OCI-LY3 (cell line): ENCODE results near the gene KCNH3.

ENCODE experiments used
- H2AFZ ChIP-seq: fragments of 200-600, 300-600 bp; shearing (Covaris generic); 2 replicates; pipeline ENCODE4 v1.6.0; 2014; ENCODE audit warnings: antibody characterized with exemption, low read depth, low read length
- H3K27ac ChIP-seq: fragments of 200-600, 300-600 bp; sonication (generic); 2 replicates; pipeline ENCODE4 v1.5.1; 2014; ENCODE audit warnings: mild to moderate bottlenecking, low read length, moderate library complexity, mixed read lengths
- H3K27me3 ChIP-seq: fragments of 200-600, 300-600 bp; sonication (generic); 2 replicates; pipeline ENCODE4 v1.6.1; 2014; ENCODE audit warnings: low read depth, low read length, mixed read lengths
- H3K36me3 ChIP-seq: fragments of 200-600, 300-600 bp; sonication (generic); replicated peaks from 2 replicates; pipeline ENCODE3; 2014; ENCODE audit warnings: low read depth, low read length, mixed read lengths
- H3K4me1 ChIP-seq: fragments of 300-600, 200-600 bp; sonication (generic); 2 replicates; pipeline ENCODE4 v1.6.1; 2014; ENCODE audit warnings: low read length, mixed read lengths
- H3K4me2 ChIP-seq: fragments of 200-600, 300-600 bp; sonication (generic); 2 replicates; pipeline ENCODE4 v1.6.1; 2014; ENCODE audit warnings: low read length, mixed read lengths
- H3K4me3 ChIP-seq: fragments of 300-600, 200-600 bp; sonication (generic); 2 replicates; pipeline ENCODE4 v1.5.1; 2014; ENCODE audit warnings: antibody characterized with exemption, mild to moderate bottlenecking, low read length, moderate library complexity
- H3K79me2 ChIP-seq: fragments of 300-600, 200-600 bp; shearing (Covaris generic); 2 replicates; pipeline ENCODE4 v1.6.1; 2014; ENCODE audit warnings: mild to moderate bottlenecking, low read length, mixed read lengths
- H3K9ac ChIP-seq: fragments of 300-600, 200-600 bp; shearing (Covaris generic); 2 replicates; pipeline ENCODE4 v1.6.0; 2014; ENCODE audit warnings: mild to moderate bottlenecking, low read length, moderate library complexity
- H3K9me3 ChIP-seq: fragments of 200-600, 300-600 bp; shearing (Covaris generic); 2 replicates; pipeline ENCODE4 v1.6.1; 2014; ENCODE audit warnings: low read length, mixed read lengths; ENCODE audit not compliant: insufficient read depth
- H4K20me1 ChIP-seq: fragments of 200-600, 300-600 bp; sonication (generic); 2 replicates; pipeline ENCODE4 v1.6.1; 2016; ENCODE audit warnings: low read length, mixed read lengths; ENCODE audit not compliant: insufficient read depth
- CTCF ChIP-seq: fragments of 200-600, 300-600 bp; sonication (generic); IDR thresholded peaks from 2 replicates; pipeline ENCODE4 v1.5.1; 2014; ENCODE audit warnings: antibody characterized with exemption, low read length, low read depth
- EZH2phosphoT487 ChIP-seq: fragments of 200-600 bp; shearing (Covaris generic); IDR thresholded peaks from 2 replicates; pipeline ENCODE4 v1.6.1; 2018; ENCODE audit warnings: antibody characterized with exemption, mixed run types, low read depth

KCNH3 gene

GRCh38 chr12:49560695-49561094 is 21.9 kb downstream of the KCNH3 start:
- Histone ChIP-seq H3K9me3 (no peaks in the 10 kb centered on the region), H3K4me3 (no peak overlapping the region), H3K79me2 (no peaks in the 10 kb centered on the region; the same call in 1 of the 2 replicates), H3K9ac (no peak overlapping the region), H3K27ac (no peak overlapping the region), H3K4me1 (no peaks in the 10 kb centered on the region), H3K36me3 (peaks cover 37% of the 10 kb centered on the region), H2AFZ (no peak overlapping the region), H3K27me3 (no peaks in the 10 kb centered on the region), H4K20me1 (no peaks in the 10 kb centered on the region), H3K4me2 (no peak overlapping the region)
- TF ChIP-seq EZH2phosphoT487 (no peak), CTCF (no peak)

DNA sequence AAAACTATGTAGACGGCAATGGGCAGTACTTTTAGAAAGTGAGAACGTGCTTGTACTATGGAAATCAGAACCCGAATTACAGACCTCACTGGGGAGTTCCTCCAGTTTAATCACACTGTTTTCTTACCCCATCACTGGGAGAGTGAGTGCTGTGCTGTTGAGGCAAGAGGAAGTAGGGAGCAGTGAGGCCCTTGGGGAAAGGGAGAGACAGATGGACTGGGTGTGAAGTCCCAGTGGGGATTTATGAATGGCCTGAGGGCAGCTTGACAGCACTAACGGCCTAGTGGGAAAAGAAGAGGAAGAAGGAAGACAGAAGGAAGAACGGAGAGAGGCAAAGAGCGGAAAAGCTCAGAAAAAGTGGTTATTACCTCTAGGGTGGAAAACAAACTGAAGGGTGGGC is 23.4 kb downstream of the KCNH3 start:
- H3K9me3 ChIP-seq, result no peaks in the 10 kb centered on the region
- peaks cover 11% of the 10 kb centered on the region for H3K79me2 ChIP-seq
- no peak overlapping the region for H3K27ac ChIP-seq
- TF ChIP-seq EZH2phosphoT487 (no peak), CTCF (no peak)
- no peaks in the 10 kb centered on the region for H4K20me1 ChIP-seq
- H3K9ac ChIP-seq, result no peak overlapping the region
- H3K27me3 ChIP-seq, result no peaks in the 10 kb centered on the region
- no peak overlapping the region for H3K4me2 ChIP-seq
- peaks cover 37% of the 10 kb centered on the region for H3K36me3 ChIP-seq
- no peak overlapping the region for H3K4me3 ChIP-seq
- H3K4me1 ChIP-seq, result peaks cover 6% of the 10 kb centered on the region
- H2AFZ ChIP-seq, result no peak overlapping the region

DNA sequence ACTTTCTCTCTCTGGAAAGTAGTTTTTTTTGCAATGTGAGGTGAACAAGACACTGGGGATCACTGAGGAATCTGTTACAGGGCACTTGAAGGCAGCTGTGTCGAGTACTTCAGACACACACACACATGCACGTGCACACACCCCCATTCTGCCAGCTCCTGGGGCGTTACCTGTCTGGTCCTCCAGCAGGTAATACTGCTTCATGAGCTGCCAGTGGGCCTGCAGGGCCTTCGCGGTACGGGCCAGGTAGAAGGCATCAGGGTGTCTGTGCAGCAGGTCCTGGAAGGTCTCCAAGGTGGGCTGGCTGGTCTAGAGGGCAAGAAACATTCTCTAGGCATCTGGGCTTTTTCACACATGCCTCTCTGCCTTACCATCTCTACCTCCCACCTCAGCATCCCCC is 24.0 kb downstream of the KCNH3 start:
- Histone ChIP-seq H4K20me1 (no peaks in the 10 kb centered on the region), H3K4me3 (no peak overlapping the region), H3K9me3 (no peaks in the 10 kb centered on the region), H3K79me2 (peaks cover 16% of the 10 kb centered on the region), H3K27ac (no peak overlapping the region), H3K9ac (no peak overlapping the region), H3K27me3 (no peaks in the 10 kb centered on the region), H2AFZ (no peak overlapping the region), H3K4me1 (peaks cover 6% of the 10 kb centered on the region), H3K36me3 (peaks cover 37% of the 10 kb centered on the region), H3K4me2 (no peak overlapping the region)
- TF ChIP-seq CTCF (no peak), EZH2phosphoT487 (no peak)

GRCh38 chr12:49563951-49564685 is 25.3 kb downstream of the KCNH3 start:
- Histone ChIP-seq H3K27me3 (no peaks in the 10 kb centered on the region), H2AFZ (no peak overlapping the region), H3K79me2 (peaks cover 25% of the 10 kb centered on the region), H3K4me1 (peaks cover 10% of the 10 kb centered on the region), H3K9me3 (no peaks in the 10 kb centered on the region), H3K4me3 (no peak overlapping the region), H3K9ac (no peak overlapping the region), H4K20me1 (no peaks in the 10 kb centered on the region), H3K27ac (no peak overlapping the region), H3K36me3 (peaks cover 32% of the 10 kb centered on the region), H3K4me2 (no peak overlapping the region)
- no peak for TF ChIP-seq EZH2phosphoT487
